CD4-positive, alpha-beta memory T cell (primary cell): ENCODE measurements around the gene CST3. TPM values are rescaled to one million over a fixed set of nuclear protein-coding genes. Genes with fewer than 3 reads are reported as not detected.
"Not testable (repeated sequence)": the region's sequence is repeated elsewhere in the genome, so short reads cannot be mapped to it uniquely, and the experiment has no call there.

Experiments used
- CTCF ChIA-PET: fragments of 350-600 bp; sonication (Branson Sonifier 250); formaldehyde crosslinking; loops from one replicate; lab custom pipeline; 2021; ENCODE audit warnings: inconsistent platforms; ENCODE audit not compliant: partially characterized antibody; lab: Charles Lee
- POLR2A ChIA-PET: fragments of 350-600 bp; sonication (Branson Sonifier 250); formaldehyde crosslinking; loops from one replicate; lab custom pipeline; 2021; ENCODE audit not compliant: partially characterized antibody; lab: Charles Lee
- DNase-seq, 5 donors: peaks; one replicate each; pipeline versions ENCODE4 v3.0.0 to v3.0.0-alpha.2; 2020 to 2022; ENCODE audit warnings: mixed read lengths in 1 of 5
- H3K27ac ChIP-seq: one replicate; pipeline ENCODE4 v1.7.0; 2013; ENCODE audit warnings: low read depth, low read length
- H3K27me3 ChIP-seq: 2 replicates; pipeline ENCODE4 v1.7.0; 2013; ENCODE audit warnings: mild to moderate bottlenecking, low read length, moderate library complexity; ENCODE audit not compliant: insufficient read depth
- H3K36me3 ChIP-seq: 2 replicates; pipeline ENCODE4 v1.7.0; 2013; ENCODE audit warnings: mild to moderate bottlenecking, low read length, moderate library complexity; ENCODE audit not compliant: insufficient read depth
- H3K4me1 ChIP-seq: 2 replicates; pipeline ENCODE4 v1.7.0; 2013; ENCODE audit warnings: mild to moderate bottlenecking, low read length, moderate library complexity; ENCODE audit not compliant: insufficient read depth
- H3K4me3 ChIP-seq, 2 donors: one replicate each; pipeline ENCODE4 v1.7.0; 2013; ENCODE audit warnings: low read length in 2 of 2, mild to moderate bottlenecking in 1 of 2
- H3K9me3 ChIP-seq, 2 donors: one replicate each; pipeline ENCODE4 v1.7.0; 2013; ENCODE audit warnings: low read length in 2 of 2, control low read depth in 1 of 2; ENCODE audit not compliant: control insufficient read depth in 1 of 2
- H3K27ac Mint-ChIP-seq, 7 donors: one replicate each; pipeline ENCODE4 v1.8.0; 2020 to 2021; ENCODE audit warnings: mixed read lengths in 7 of 7, mild to moderate bottlenecking in 6 of 7, inconsistent platforms in 3 of 7, moderate library complexity in 3 of 7
- H3K27me3 Mint-ChIP-seq, 2 donors: one replicate each; pipeline ENCODE4 v1.8.0; 2020 to 2021; ENCODE audit warnings: mixed read lengths in 2 of 2
- H3K36me3 Mint-ChIP-seq, 2 donors: one replicate each; pipeline ENCODE4 v1.8.0; 2020 to 2021; ENCODE audit warnings: mixed read lengths in 2 of 2, inconsistent platforms in 1 of 2, mild to moderate bottlenecking in 1 of 2
- H3K4me1 Mint-ChIP-seq, 4 donors: one replicate each; pipeline ENCODE4 v1.8.0; 2020 to 2021; ENCODE audit warnings: mixed read lengths in 4 of 4, mild to moderate bottlenecking in 1 of 4
- H3K4me3 Mint-ChIP-seq, 8 donors: one replicate each; pipeline ENCODE4 v1.8.0; 2020 to 2021; ENCODE audit warnings: mixed read lengths in 8 of 8, mild to moderate bottlenecking in 7 of 8, moderate library complexity in 6 of 8, inconsistent platforms in 3 of 8
- H3K9me3 Mint-ChIP-seq, 8 donors: one replicate each; pipeline ENCODE4 v1.8.0; 2020 to 2021; ENCODE audit warnings: mixed read lengths in 8 of 8, mild to moderate bottlenecking in 5 of 8, inconsistent platforms in 3 of 8, moderate library complexity in 1 of 8
- intact Hi-C: fragments of 100-400 bp; cut with micrococcal nuclease; formaldehyde crosslinking; loops from one replicate; pipeline ENCODE4 v1.15.1; 2023
- polyA plus RNA-seq, 2 donors: library from polyadenylated mRNA; unstranded; fragments of 300-500 nt; fragmentation: Illumina TruSeq; gene quantifications; one replicate each; pipeline ENCODE4 v1.2.3, GENCODE V29; 2021
- total RNA-seq, 2 experiments: library from RNA; stranded (reverse); gene quantifications; one replicate each; pipeline ENCODE4 v1.2.3, GENCODE V29; 2021

CST3 gene
- total and polyA plus RNA-seq, 4 experiments from 2014 or later: 0.31 to 8.3 (median 6.1) TPM

DNA sequence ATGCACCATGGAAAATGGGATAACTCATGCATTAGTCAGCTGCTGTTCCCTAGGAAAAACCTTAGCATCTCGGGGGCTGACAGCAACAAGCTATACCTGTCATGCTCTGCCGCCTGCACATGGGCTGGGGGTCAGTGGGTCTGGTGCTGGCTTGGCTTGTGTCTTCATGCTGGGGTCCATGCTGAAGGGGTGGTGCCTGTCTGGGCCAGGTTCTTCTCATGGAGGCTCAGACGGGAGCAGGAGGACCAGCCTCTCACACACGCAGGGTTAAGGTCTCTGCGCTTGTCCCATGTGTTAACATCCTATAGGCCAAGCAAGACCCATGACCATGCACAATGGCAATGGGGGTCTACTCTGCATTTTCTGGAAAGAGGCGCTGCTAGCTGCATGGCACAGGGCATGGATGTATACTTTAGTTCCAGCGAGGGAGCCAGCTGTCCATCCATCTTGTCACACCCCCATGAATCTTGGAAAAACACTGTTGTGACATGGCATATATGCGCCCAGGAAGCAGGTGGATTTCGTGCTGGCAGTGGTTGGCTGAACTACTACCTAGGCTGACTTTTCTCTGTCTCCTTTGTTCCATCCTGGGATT lies 24.6 kb upstream of the CST3 start:
- POLR2A ChIA-PET: no interaction called here
- intact Hi-C loops: no loop called here

DNA sequence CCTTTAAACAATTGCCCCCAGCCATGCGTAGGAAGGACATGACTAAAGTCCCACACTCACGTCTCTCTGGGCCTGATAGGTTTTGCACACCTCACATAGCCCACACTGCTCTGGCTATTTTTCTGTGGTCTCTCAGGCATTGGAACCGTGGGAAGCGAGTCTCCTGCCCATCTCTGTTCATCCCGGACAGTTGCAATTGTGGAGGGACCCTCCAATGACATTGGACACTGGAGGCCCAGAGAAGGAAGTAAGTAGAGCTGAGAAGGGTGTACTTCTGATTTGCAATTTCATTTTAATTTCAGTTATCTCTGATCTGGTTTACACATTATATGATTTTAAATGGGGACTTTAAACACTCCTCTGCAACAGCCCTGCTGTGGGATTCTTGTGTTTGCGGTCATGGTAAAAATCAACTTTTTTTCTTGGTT lies 23.3 kb upstream of the CST3 start:
- Histone ChIP-seq H3K27me3 (no peaks in the 10 kb centered on the region), H3K36me3 (no peaks in the 10 kb centered on the region), H3K4me3 (no peak overlapping the region), H3K9me3 (no peaks in the 10 kb centered on the region), H3K27ac (no peak overlapping the region), H3K4me1 (no peaks in the 10 kb centered on the region)
- POLR2A ChIA-PET: no interaction called here
- H3K4me3 Mint-ChIP-seq: no peak overlapping the region
- intact Hi-C loops: no loop called here
- no peak overlapping the region for H3K27ac Mint-ChIP-seq
- no peaks in the 10 kb centered on the region for H3K4me1 Mint-ChIP-seq
- DNase-seq: no peak
- no peaks in the 10 kb centered on the region for H3K36me3 Mint-ChIP-seq
- H3K27me3 Mint-ChIP-seq: no peaks in the 10 kb centered on the region
- CTCF ChIA-PET: no interaction called here
- H3K9me3 Mint-ChIP-seq: no peaks in the 10 kb centered on the region

More for the DNA sequence above, 24.6 kb upstream of the CST3 start:
- H3K27ac ChIP-seq: no peak overlapping the region
- CTCF ChIA-PET: no interaction called here
- no peaks in the 10 kb centered on the region for H3K36me3 ChIP-seq
- H3K27me3 Mint-ChIP-seq: no peaks in the 10 kb centered on the region
- H3K36me3 Mint-ChIP-seq: no peaks in the 10 kb centered on the region
- no peaks in the 10 kb centered on the region for H3K4me1 Mint-ChIP-seq
- H3K9me3 Mint-ChIP-seq: no peaks in the 10 kb centered on the region
- no peaks in the 10 kb centered on the region for H3K9me3 ChIP-seq
- H3K4me3 ChIP-seq: no peak overlapping the region
- no peak for DNase-seq
- H3K27ac Mint-ChIP-seq: no peak overlapping the region
- no peaks in the 10 kb centered on the region for H3K4me1 ChIP-seq
- H3K27me3 ChIP-seq: no peaks in the 10 kb centered on the region
- no peak overlapping the region for H3K4me3 Mint-ChIP-seq

DNA sequence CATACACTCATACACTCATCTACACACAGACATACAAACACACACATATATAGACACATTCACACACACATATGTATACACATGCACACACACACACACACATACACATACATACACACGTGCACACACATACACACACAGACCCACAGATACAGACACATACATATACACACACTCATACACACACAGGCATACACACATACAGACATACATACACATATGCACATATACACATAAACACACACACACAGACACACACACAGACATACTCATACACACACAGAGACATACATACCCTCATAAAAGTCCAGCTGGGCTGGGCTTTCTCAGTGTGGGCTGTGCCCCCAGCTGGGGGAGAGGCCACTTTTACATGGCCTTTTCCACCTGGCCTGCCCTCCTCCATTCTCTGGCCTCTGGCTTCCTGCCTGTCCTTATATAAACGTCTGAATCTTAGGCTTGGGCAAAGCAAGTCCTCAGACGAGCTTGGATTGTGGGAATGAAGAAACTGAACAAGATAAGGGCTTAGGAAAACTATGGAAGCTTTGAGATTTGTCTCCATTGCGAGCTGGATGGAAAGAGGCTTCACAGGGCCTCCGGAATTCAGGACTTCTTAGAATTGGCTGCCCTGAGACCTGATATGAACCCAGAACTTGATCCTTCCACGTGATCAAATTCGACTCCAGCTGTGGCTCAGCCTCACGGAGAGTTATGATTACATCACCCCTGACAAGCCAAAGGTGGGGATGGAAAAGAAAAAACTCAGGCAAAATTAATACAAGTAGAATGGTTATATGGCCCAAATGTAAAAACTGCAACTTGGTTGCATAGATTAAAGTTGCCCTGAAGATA lies 22.5 kb upstream of the CST3 start:
- no peaks in the 10 kb centered on the region for H3K36me3 Mint-ChIP-seq
- Histone ChIP-seq H3K4me3 (no peak overlapping the region), H3K27ac (no peak overlapping the region), H3K27me3 (no peaks in the 10 kb centered on the region), H3K9me3 (no peaks in the 10 kb centered on the region), H3K4me1 (no peaks in the 10 kb centered on the region), H3K36me3 (no peaks in the 10 kb centered on the region)
- H3K27me3 Mint-ChIP-seq: peaks cover 0 to 1% of the 10 kb centered on the region in 2 donors
- H3K4me1 Mint-ChIP-seq: no peaks in the 10 kb centered on the region
- CTCF ChIA-PET: no interaction called here
- DNase-seq: no peak
- no peaks in the 10 kb centered on the region for H3K9me3 Mint-ChIP-seq
- POLR2A ChIA-PET: no interaction called here
- H3K4me3 Mint-ChIP-seq: no peak overlapping the region
- intact Hi-C loops: no loop called here
- H3K27ac Mint-ChIP-seq: no peak overlapping the region

DNA sequence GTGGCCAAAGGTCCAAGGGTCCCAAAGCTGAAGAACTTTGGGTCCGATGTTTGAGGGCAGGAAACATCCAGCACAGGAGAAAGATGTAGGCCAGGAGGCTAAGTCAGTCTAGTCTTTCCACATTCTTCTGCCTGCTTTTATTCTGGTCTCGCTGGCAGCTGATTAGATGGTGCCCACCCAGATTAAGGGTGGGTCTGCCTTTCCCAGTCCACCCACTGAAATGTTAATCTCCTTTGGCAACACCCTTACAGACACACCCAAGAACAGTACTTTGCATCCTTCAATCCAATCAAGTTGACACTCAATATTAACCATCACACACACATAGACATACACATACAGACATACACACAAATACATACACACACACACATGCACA lies 21.8 kb upstream of the CST3 start:
- H3K27me3 Mint-ChIP-seq, DNase-seq, POLR2A ChIA-PET, H3K36me3 ChIP-seq, H3K9me3 ChIP-seq, intact Hi-C loops, H3K36me3 Mint-ChIP-seq, H3K27ac ChIP-seq, H3K9me3 Mint-ChIP-seq, H3K27ac Mint-ChIP-seq, H3K4me3 Mint-ChIP-seq, H3K4me1 Mint-ChIP-seq, H3K27me3 ChIP-seq, CTCF ChIA-PET, H3K4me3 ChIP-seq, H3K4me1 ChIP-seq: not testable (repeated sequence)

DNA sequence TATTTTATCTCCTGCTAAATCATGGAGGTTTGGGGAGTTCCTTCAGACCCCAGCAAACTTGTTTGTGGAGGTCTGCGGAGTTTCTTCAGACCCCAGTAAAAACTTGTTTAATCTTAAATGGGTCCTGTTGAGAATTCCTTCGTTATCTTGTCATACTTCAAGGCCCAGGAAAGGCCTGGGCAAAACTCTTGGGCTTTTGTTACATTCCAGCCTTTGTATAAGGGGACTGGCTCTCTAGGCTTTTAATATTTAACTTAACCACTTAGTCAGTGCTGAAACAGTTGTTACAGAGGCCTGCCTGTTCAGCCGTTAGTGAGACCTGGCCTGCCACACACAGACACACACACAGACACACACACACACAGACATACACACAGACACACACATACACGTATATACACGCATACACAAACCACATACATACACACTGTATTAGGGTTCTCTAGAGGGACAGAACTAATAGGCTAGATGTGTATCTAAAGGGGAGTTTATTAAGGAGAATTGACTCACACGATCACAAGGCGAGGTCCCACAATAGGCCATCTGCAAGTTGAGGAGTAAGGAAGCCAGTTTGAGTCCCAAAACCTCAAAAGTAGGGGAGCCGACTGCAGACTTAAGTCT lies 21.3 kb upstream of the CST3 start:
- Histone ChIP-seq H3K27me3 (no peaks in the 10 kb centered on the region), H3K36me3 (no peaks in the 10 kb centered on the region), H3K27ac (no peak overlapping the region), H3K4me3 (no peak overlapping the region), H3K9me3 (no peaks in the 10 kb centered on the region), H3K4me1 (no peaks in the 10 kb centered on the region)
- H3K27me3 Mint-ChIP-seq: peaks cover 4% of the 10 kb centered on the region in 2 donors
- intact Hi-C loops: no loop called here
- no peaks in the 10 kb centered on the region for H3K4me1 Mint-ChIP-seq
- H3K36me3 Mint-ChIP-seq: no peaks in the 10 kb centered on the region
- ChIA-PET POLR2A (no interaction called here), CTCF (no interaction called here)
- H3K9me3 Mint-ChIP-seq: no peaks in the 10 kb centered on the region
- no peak overlapping the region for H3K4me3 Mint-ChIP-seq
- DNase-seq: no peak
- H3K27ac Mint-ChIP-seq: no peak overlapping the region

DNA sequence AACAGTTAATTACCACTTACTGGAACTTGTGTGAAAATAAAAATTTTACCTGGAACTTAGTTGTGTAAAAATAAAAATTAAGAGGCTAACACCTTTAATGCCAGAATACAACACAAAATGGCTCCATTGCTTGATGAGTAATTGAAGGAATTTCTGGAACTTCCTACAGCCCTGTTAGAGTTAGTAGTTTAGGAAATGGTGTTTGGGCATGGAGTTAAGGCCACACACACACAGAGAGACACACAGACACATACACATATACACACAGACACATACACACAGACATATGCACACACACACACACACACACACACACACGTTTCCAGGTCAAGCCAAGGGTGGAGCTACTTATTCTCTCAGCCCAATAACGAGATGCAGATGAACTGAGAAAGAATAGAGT lies 20.6 kb upstream of the CST3 start:
- no peaks in the 10 kb centered on the region for H3K4me1 Mint-ChIP-seq
- DNase-seq: no peak
- no peaks in the 10 kb centered on the region for H3K36me3 Mint-ChIP-seq
- ChIA-PET CTCF (no interaction called here), POLR2A (no interaction called here)
- no peak overlapping the region for H3K27ac Mint-ChIP-seq
- Histone ChIP-seq H3K9me3 (no peaks in the 10 kb centered on the region), H3K27me3 (no peaks in the 10 kb centered on the region), H3K27ac (no peak overlapping the region), H3K4me1 (no peaks in the 10 kb centered on the region), H3K36me3 (no peaks in the 10 kb centered on the region), H3K4me3 (no peak overlapping the region)
- H3K9me3 Mint-ChIP-seq: peaks cover 0 to 2% (median 0%) of the 10 kb centered on the region in 8 donors
- no peak overlapping the region for H3K4me3 Mint-ChIP-seq
- H3K27me3 Mint-ChIP-seq: peaks cover 4 to 7% of the 10 kb centered on the region in 2 donors
- intact Hi-C loops: no loop called here

DNA sequence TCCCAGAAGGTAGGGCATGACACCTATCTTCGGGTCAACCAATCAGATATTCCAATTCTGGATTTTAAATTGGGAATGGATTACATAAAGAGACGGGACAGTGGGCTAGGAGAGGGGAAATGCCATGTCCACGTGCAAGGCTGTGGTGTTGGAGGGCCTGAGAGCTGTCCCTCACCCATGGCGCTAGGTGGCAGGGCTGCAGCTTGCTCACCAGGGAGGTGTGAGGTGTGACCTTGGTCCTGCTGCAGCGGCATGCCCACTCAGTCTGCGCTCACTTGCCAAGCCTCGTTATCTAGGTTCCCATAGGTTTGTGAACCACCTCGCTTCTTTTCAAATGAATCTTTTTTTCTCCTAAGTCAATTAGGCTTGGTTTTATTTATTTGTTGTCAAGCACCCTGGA lies 19.4 kb upstream of the CST3 start:
- Mint-ChIP-seq H3K27ac (no peak overlapping the region), H3K9me3 (peaks cover 0 to 3% (median 0%) of the 10 kb centered on the region in 8 donors), H3K27me3 (peaks cover 4 to 8% of the 10 kb centered on the region in 2 donors), H3K36me3 (no peaks in the 10 kb centered on the region), H3K4me1 (no peaks in the 10 kb centered on the region), H3K4me3 (no peak overlapping the region)
- CTCF ChIA-PET: no interaction called here
- no peak overlapping the region for H3K4me3 ChIP-seq
- DNase-seq: no peak
- no peaks in the 10 kb centered on the region for H3K9me3 ChIP-seq
- no peaks in the 10 kb centered on the region for H3K36me3 ChIP-seq
- no peak overlapping the region for H3K27ac ChIP-seq
- H3K4me1 ChIP-seq: no peaks in the 10 kb centered on the region
- intact Hi-C loops: no loop called here
- POLR2A ChIA-PET: no interaction called here
- H3K27me3 ChIP-seq: no peaks in the 10 kb centered on the region
